H1 (cell line): ENCODE data around the gene WDR53. TPM values are rescaled to one million over a fixed set of nuclear protein-coding genes. Genes with fewer than 3 reads are reported as not detected.

Experiments
- SUZ12 ChIP-seq: fragments of 200-600 bp; sonication (generic); IDR thresholded peaks from 2 replicates; pipeline ENCODE4 v1.6.1; 2012; ENCODE audit warnings: mild to moderate bottlenecking, inconsistent platforms, low read length, moderate library complexity, mixed read lengths
- polyA plus RNA-seq, 7 experiments: library from polyadenylated mRNA; depleted of rRNA in 3 of 7; stranded (reverse) in 5 of 7; unstranded in 2 of 7; fragments of >200 nt in 5 of 7; fragments of 200-250 nt in 2 of 7; gene quantifications; 1 replicate in 5 of 7; 2 replicates in 1 of 7; 4 replicates in 1 of 7; pipeline versions ENCODE4 v1.2.1 to v1.2.3, GENCODE V29; 2011 to 2013; ENCODE audit warnings: missing spikeins in 2 of 7, mixed read lengths in 2 of 7
- total RNA-seq: library from RNA; stranded (reverse); fragmentation: NEBNext Ultra II Directional; extraction: Animal tissue kit (Norgen Biotek cat#: 25700); gene quantifications from 2 replicates; pipeline ENCODE4 v1.2.1, GENCODE V29; 2021

The WDR53 gene
- total and polyA plus RNA-seq, 2 of the 8 experiments (the other 6 are each of a cell fraction or from before 2014, with no cell fraction given): 7.4 to 18.8 TPM

DNA sequence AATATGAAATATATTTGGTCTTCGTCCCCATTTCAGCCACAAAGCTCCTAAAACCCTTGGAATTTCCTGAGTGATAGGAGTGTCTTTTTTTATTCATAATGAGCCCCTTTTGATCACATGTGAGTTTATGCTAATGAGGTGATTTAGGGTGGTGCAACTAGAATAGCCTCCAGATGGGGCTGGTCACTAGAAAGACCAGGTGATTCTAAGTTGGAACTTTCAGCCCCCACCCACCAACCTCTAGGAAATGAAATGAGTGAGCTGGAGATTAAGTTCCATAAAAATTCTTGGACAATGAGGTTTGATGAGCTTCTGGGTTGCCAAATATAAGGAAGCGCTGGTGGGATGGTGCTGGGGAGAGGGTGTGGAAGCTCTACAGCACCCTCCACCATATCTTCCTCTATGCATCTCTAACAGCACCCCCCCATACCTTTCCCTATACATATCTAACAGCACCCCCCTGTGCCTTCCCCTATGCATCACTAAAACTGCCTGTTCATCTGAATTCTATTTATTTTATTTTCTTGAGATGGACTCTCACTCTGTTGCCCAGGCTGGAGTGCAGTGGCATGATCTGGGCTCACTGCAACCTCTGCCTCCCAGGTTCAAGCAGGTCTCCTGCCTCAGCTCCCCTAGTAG is 51.1 kb downstream of the WDR53 start (continued):
- no peak for TF ChIP-seq SUZ12
